Stimulated activated CD8-positive, alpha-beta memory T cell treated with anti-CD3 and anti-CD28 coated beads, Interleukin-7, amount 100 ng/mL, for 1 hour (primary cell): ENCODE results near the gene DIP2C.
"Not testable (repeated sequence)": the region's sequence is repeated elsewhere in the genome, so short reads cannot be mapped to it uniquely, and the experiment has no call there.

Source experiments
- DNase-seq, 2 donors: peaks; one replicate each; pipeline ENCODE4 v3.0.0-alpha.2; 2020; ENCODE audit warnings: low read depth in 2 of 2

Gene DIP2C

GRCh38 chr10:596131-596530 is 93.3 kb downstream of the DIP2C start:
- not testable (repeated sequence) for DNase-seq

- DNase-seq = no peak
Measured at GRCh38 chr10:595473-595872, 94.0 kb downstream of the DIP2C start.

- DNase-seq = no peak
Measured at GRCh38 chr10:594584-595270, 94.7 kb downstream of the DIP2C start.

- no peak for DNase-seq
Measured at GRCh38 chr10:593901-594457, 95.5 kb downstream of the DIP2C start.

GRCh38 chr10:593421-593820 is 96.0 kb downstream of the DIP2C start:
- no peak for DNase-seq

- no peak for DNase-seq
Measured at GRCh38 chr10:593016-593415, 96.5 kb downstream of the DIP2C start.

GRCh38 chr10:591646-592045 is 97.8 kb downstream of the DIP2C start:
- DNase-seq = no peak

GRCh38 chr10:590721-591120 is 98.7 kb downstream of the DIP2C start:
- DNase-seq = no peak

GRCh38 chr10:589961-590680 is 99.3 kb downstream of the DIP2C start:
- DNase-seq = no peak

GRCh38 chr10:588246-589165 is 101.0 kb downstream of the DIP2C start:
- DNase-seq = no peak

- DNase-seq = no peak
Measured at GRCh38 chr10:586716-587115, 102.8 kb downstream of the DIP2C start.

GRCh38 chr10:586151-586550 is 103.3 kb downstream of the DIP2C start:
- DNase-seq = no peak

GRCh38 chr10:585502-585901 is 104.0 kb downstream of the DIP2C start:
- DNase-seq = no peak

GRCh38 chr10:584497-585290 is 104.8 kb downstream of the DIP2C start:
- not testable (repeated sequence) for DNase-seq

GRCh38 chr10:583433-583832 is 106.0 kb downstream of the DIP2C start:
- no peak for DNase-seq

GRCh38 chr10:581776-582330 is 107.6 kb downstream of the DIP2C start:
- DNase-seq = no peak

GRCh38 chr10:580778-581177 is 108.7 kb downstream of the DIP2C start:
- no peak for DNase-seq

GRCh38 chr10:576130-576465 is 113.4 kb downstream of the DIP2C start:
- DNase-seq = no peak

GRCh38 chr10:575402-576129 is 113.9 kb downstream of the DIP2C start:
- DNase-seq = no peak

- DNase-seq = no peak
Measured at GRCh38 chr10:572696-573095, 116.8 kb downstream of the DIP2C start.
